Trophoblast cell (in vitro differentiated cells and primary cell): ENCODE data around the gene SAV1.
A peak's percentile ranks its signal among the peaks of the same experiment; 100 is the strongest.

Source experiments
- DNase-seq, 2 donors: peaks; one replicate each; pipeline ENCODE4 v3.0.0-alpha.2; 2016
- H2AFZ ChIP-seq: 2 replicates; pipeline ENCODE4 v1.6.1; 2013; ENCODE audit warnings: low read length, moderate library complexity, mild to moderate bottlenecking; ENCODE audit not compliant: insufficient read depth, poor library complexity
- H2AK5ac ChIP-seq: 2 replicates; pipeline ENCODE4 v1.6.1; 2013; ENCODE audit warnings: mild to moderate bottlenecking, low read length
- H2BK120ac ChIP-seq: 2 replicates; pipeline ENCODE4 v1.6.1; 2013; ENCODE audit warnings: low read length, mild to moderate bottlenecking, moderate library complexity; ENCODE audit not compliant: insufficient read depth, poor library complexity
- H2BK12ac ChIP-seq: 2 replicates; pipeline ENCODE4 v1.6.1; 2013; ENCODE audit warnings: mild to moderate bottlenecking, low read length, moderate library complexity
- H2BK5ac ChIP-seq: 2 replicates; pipeline ENCODE4 v1.6.1; 2013; ENCODE audit warnings: low read length, low read depth, moderate library complexity, mild to moderate bottlenecking; ENCODE audit not compliant: poor library complexity
- H3K14ac ChIP-seq: 2 replicates; pipeline ENCODE4 v1.6.1; 2013; ENCODE audit warnings: mild to moderate bottlenecking, low read length
- H3K18ac ChIP-seq: 2 replicates; pipeline ENCODE4 v1.6.1; 2013; ENCODE audit warnings: mild to moderate bottlenecking, low read length
- H3K23ac ChIP-seq: 2 replicates; pipeline ENCODE4 v1.6.1; 2013; ENCODE audit warnings: low read length
- H3K27ac ChIP-seq: 2 replicates; pipeline ENCODE4 v1.5.1; 2013; ENCODE audit warnings: low read depth, mild to moderate bottlenecking, inconsistent platforms, low read length, moderate library complexity
- H3K27me3 ChIP-seq: 2 replicates; pipeline ENCODE4 v1.6.1; 2013; ENCODE audit warnings: inconsistent platforms, mild to moderate bottlenecking, low read length, moderate library complexity; ENCODE audit not compliant: insufficient read depth
- H3K36me3 ChIP-seq, 2 experiments: 1 replicate in 1 of 2; 2 replicates in 1 of 2; pipeline ENCODE4 v1.6.1; 2013; ENCODE audit warnings: low read length in 2 of 2, mild to moderate bottlenecking in 2 of 2, moderate library complexity in 1 of 2; ENCODE audit not compliant: insufficient read depth in 2 of 2, control insufficient read depth in 1 of 2
- H3K4ac ChIP-seq: 2 replicates; pipeline ENCODE4 v1.6.1; 2013; ENCODE audit warnings: low read depth, mild to moderate bottlenecking, low read length, moderate library complexity
- H3K4me1 ChIP-seq, 2 experiments: 1 replicate in 1 of 2; 2 replicates in 1 of 2; pipeline ENCODE4 v1.6.1; 2013; ENCODE audit warnings: low read length in 2 of 2, mild to moderate bottlenecking in 2 of 2, moderate library complexity in 1 of 2; ENCODE audit not compliant: insufficient read depth in 2 of 2, control insufficient read depth in 1 of 2
- H3K4me2 ChIP-seq: 2 replicates; pipeline ENCODE4 v1.6.1; 2013; ENCODE audit warnings: inconsistent platforms, mild to moderate bottlenecking, low read length, moderate library complexity
- H3K4me3 ChIP-seq: 2 replicates; pipeline ENCODE4 v1.5.1; 2013; ENCODE audit warnings: mild to moderate bottlenecking, low read depth, low read length, inconsistent platforms
- H3K79me1 ChIP-seq: one replicate; pipeline ENCODE4 v1.6.1; 2013; ENCODE audit warnings: low read length
- H3K79me2 ChIP-seq: 2 replicates; pipeline ENCODE4 v1.6.1; 2013; ENCODE audit warnings: low read length, mild to moderate bottlenecking; ENCODE audit not compliant: control insufficient read depth, insufficient read depth, poor library complexity
- H3K9ac ChIP-seq: 2 replicates; pipeline ENCODE4 v1.6.1; 2013; ENCODE audit warnings: mild to moderate bottlenecking, low read length
- H3K9me3 ChIP-seq: 2 replicates; pipeline ENCODE4 v1.6.1; 2013; ENCODE audit warnings: low read depth, mild to moderate bottlenecking, control low read depth, inconsistent platforms, low read length; ENCODE audit not compliant: insufficient read depth
- H4K12ac ChIP-seq: 2 replicates; pipeline ENCODE4 v1.6.1; 2013; ENCODE audit warnings: low read depth, mild to moderate bottlenecking, low read length, moderate library complexity
- H4K8ac ChIP-seq: 2 replicates; pipeline ENCODE4 v1.6.1; 2013; ENCODE audit warnings: low read depth, mild to moderate bottlenecking, low read length, moderate library complexity
- H4K91ac ChIP-seq: one replicate; pipeline ENCODE4 v1.6.1; 2013; ENCODE audit warnings: low read depth, mild to moderate bottlenecking, low read length, moderate library complexity
- WGBS: extraction: QIAGEN DNeasy Blood & Tissue Kit; methylation state at CpG from one replicate; pipeline ENCODE4 v1.1.7; 2013; ENCODE audit warnings: missing lambda C conversion rate; ENCODE audit not compliant: insufficient read length, insufficient coverage; ENCODE audit errors: extremely low coverage; 5-methylcytosine and 5-hydroxymethylcytosine counted together

Gene SAV1

GRCh38 chr14:50676814-50677516, 8.9 kb upstream of the SAV1 start:
- Histone ChIP-seq H2BK12ac (no peak overlapping the region), H3K4me2 (no peak overlapping the region), H2AFZ (no peak overlapping the region), H3K9me3 (no peaks in the 10 kb centered on the region), H3K18ac (no peak overlapping the region), H3K14ac (no peak overlapping the region), H2BK5ac (no peak overlapping the region), H3K4me1 (peaks cover 3 to 8% of the 10 kb centered on the region in 2 experiments), H4K12ac (no peak overlapping the region), H3K9ac (no peak overlapping the region), H3K79me1 (no peaks in the 10 kb centered on the region), H3K79me2 (no peaks in the 10 kb centered on the region), H3K4me3 (no peak overlapping the region), H4K8ac (no peak overlapping the region), H3K4ac (no peak overlapping the region), H3K27me3 (no peaks in the 10 kb centered on the region), H3K27ac (no peak overlapping the region), H2AK5ac (no peak overlapping the region), H3K23ac (no peak overlapping the region), H4K91ac (no peak overlapping the region), H2BK120ac (no peak overlapping the region), H3K36me3 (no peaks in the 10 kb centered on the region)
- WGBS: no CpG with 5 or more reads among the region's 7 CpGs
- DNase-seq: no peak

GRCh38 chr14:50675597-50675996, 7.5 kb upstream of the SAV1 start:
- Histone ChIP-seq H3K4me3 (no peak overlapping the region), H3K79me2 (no peaks in the 10 kb centered on the region), H3K4me1 (peaks cover 3 to 8% of the 10 kb centered on the region in 2 experiments), H3K4ac (no peak overlapping the region), H3K14ac (no peak overlapping the region), H3K27me3 (no peaks in the 10 kb centered on the region), H2BK5ac (peak overlapping the region; percentile 46), H3K27ac (no peak overlapping the region), H3K23ac (no peak overlapping the region), H3K4me2 (peak overlapping the region; percentile 47), H4K91ac (no peak overlapping the region), H3K36me3 (no peaks in the 10 kb centered on the region), H2BK120ac (peak overlapping the region; percentile 31), H3K79me1 (no peaks in the 10 kb centered on the region), H4K8ac (no peak overlapping the region), H2AK5ac (no peak overlapping the region), H3K9me3 (no peaks in the 10 kb centered on the region), H2BK12ac (peak overlapping the region; percentile 82), H3K9ac (no peak overlapping the region), H2AFZ (no peak overlapping the region), H3K18ac (no peak overlapping the region), H4K12ac (no peak overlapping the region)
- DNase-seq: peak in 1 of 2 donors; percentile 66
- no CpG with 5 or more reads among the region's 2 CpGs for WGBS

- Histone ChIP-seq H2AK5ac (no peak overlapping the region), H3K4me2 (no peak overlapping the region), H3K23ac (no peak overlapping the region), H3K79me1 (peaks cover 9% of the 10 kb centered on the region), H3K79me2 (peaks cover 5% of the 10 kb centered on the region), H3K27me3 (no peaks in the 10 kb centered on the region), H3K4me1 (peaks cover 5 to 6% of the 10 kb centered on the region in 2 experiments), H2BK120ac (no peak overlapping the region), H3K36me3 (no peaks in the 10 kb centered on the region), H3K18ac (no peak overlapping the region), H3K4me3 (no peak overlapping the region), H4K12ac (no peak overlapping the region), H3K4ac (no peak overlapping the region), H3K9ac (no peak overlapping the region), H4K8ac (no peak overlapping the region), H2BK12ac (no peak overlapping the region), H2BK5ac (no peak overlapping the region), H2AFZ (no peak overlapping the region), H3K9me3 (no peaks in the 10 kb centered on the region), H3K27ac (no peak overlapping the region), H3K14ac (no peak overlapping the region), H4K91ac (no peak overlapping the region)
- peak in 1 of 2 donors; percentile 47 for DNase-seq
- no CpG with 5 or more reads among the region's 6 CpGs for WGBS
Measured at GRCh38 chr14:50670866-50671256, 2.8 kb upstream of the SAV1 start.

- H3K9ac ChIP-seq: no peak overlapping the region
- no peak overlapping the region for H4K8ac ChIP-seq
- H3K27me3 ChIP-seq: no peaks in the 10 kb centered on the region
- no peak overlapping the region for H2BK12ac ChIP-seq
- no peak overlapping the region for H3K27ac ChIP-seq
- H3K79me2 ChIP-seq: peaks cover 5% of the 10 kb centered on the region
- no peak overlapping the region for H3K4me2 ChIP-seq
- no peak overlapping the region for H2BK120ac ChIP-seq
- no peak overlapping the region for H2BK5ac ChIP-seq
- H4K12ac ChIP-seq: no peak overlapping the region
- no peak overlapping the region for H3K4ac ChIP-seq
- H3K14ac ChIP-seq: no peak overlapping the region
- no peak overlapping the region for H3K4me3 ChIP-seq
- peaks cover 3% of the 10 kb centered on the region in 2 experiments for H3K4me1 ChIP-seq
- no peaks in the 10 kb centered on the region for H3K9me3 ChIP-seq
- H3K79me1 ChIP-seq: peaks cover 9% of the 10 kb centered on the region
- H3K36me3 ChIP-seq: no peaks in the 10 kb centered on the region
- H2AK5ac ChIP-seq: no peak overlapping the region
- H2AFZ ChIP-seq: no peak overlapping the region
- WGBS: no CpG with 5 or more reads among the region's 10 CpGs
- H4K91ac ChIP-seq: no peak overlapping the region
- H3K18ac ChIP-seq: no peak overlapping the region
- DNase-seq: peak; percentile 73 to 88
- H3K23ac ChIP-seq: no peak overlapping the region
Measured at GRCh38 chr14:50670196-50670865, 2.2 kb upstream of the SAV1 start.
